ENCODE measurements around the gene MAML1. TPM values are rescaled to one million over a fixed set of nuclear protein-coding genes. Genes with fewer than 3 reads are reported as not detected.

The MAML1 gene
- polyA plus RNA-seq, 1 of the 3 experiments (the other 2 are of a cell fraction) = 8.1 TPM

- H3K27me3 ChIP-seq (ENCODE audit: insufficient read depth) = no peaks in the 10 kb centered on the region
- WGBS (ENCODE audit: low lambda C conversion rate) = 97% methylated on average over 5 of the region's 23 CpGs
- H3K4me1 ChIP-seq (ENCODE audit: control insufficient read depth in 1 of 2, insufficient read depth in 2 of 2, low read depth in 1 of 2, low read length in 1 of 2) = peaks cover 4 to 15% of the 10 kb centered on the region in 2 experiments; a peak in 3 of 4 replicates
- ChIA-PET CTCF (interaction anchor here (3.9 to 8.3 kb wide), 2 partner anchors 9 to 35 kb away, joined by 24 to 67 read pairs; partner anchors contain the start of gene MGAT4B), POLR2A (interaction anchor here (1.9 kb wide), 1 partner anchor 21 kb away, joined by 4 read pairs; no protein-coding TSS in a partner anchor)
- peaks cover 16% of the 10 kb centered on the region for H4K20me1 ChIP-seq (ENCODE audit: insufficient read depth)
- H3K4me3 ChIP-seq (ENCODE audit: low read depth in 2 of 2, low read length in 1 of 2) = no peak overlapping the region
- no peak for DNase-seq
- H2AFZ ChIP-seq (ENCODE audit: low read depth) = no peak overlapping the region
- H3K4me2 ChIP-seq = no peak overlapping the region
- peaks cover 4% of the 10 kb centered on the region for H3F3A ChIP-seq (replicated peaks; ENCODE audit: insufficient read depth)
- TF ChIP-seq, protein P1, sequence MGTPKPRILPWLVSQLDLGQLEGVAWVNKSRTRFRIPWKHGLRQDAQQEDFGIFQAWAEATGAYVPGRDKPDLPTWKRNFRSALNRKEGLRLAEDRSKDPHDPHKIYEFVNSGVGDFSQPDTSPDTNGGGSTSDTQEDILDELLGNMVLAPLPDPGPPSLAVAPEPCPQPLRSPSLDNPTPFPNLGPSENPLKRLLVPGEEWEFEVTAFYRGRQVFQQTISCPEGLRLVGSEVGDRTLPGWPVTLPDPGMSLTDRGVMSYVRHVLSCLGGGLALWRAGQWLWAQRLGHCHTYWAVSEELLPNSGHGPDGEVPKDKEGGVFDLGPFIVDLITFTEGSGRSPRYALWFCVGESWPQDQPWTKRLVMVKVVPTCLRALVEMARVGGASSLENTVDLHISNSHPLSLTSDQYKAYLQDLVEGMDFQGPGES (IDR thresholded peaks at IDR 0.05; ENCODE audit: low read depth, low read length) = no peak
- TF ChIP-seq, protein P2, sequence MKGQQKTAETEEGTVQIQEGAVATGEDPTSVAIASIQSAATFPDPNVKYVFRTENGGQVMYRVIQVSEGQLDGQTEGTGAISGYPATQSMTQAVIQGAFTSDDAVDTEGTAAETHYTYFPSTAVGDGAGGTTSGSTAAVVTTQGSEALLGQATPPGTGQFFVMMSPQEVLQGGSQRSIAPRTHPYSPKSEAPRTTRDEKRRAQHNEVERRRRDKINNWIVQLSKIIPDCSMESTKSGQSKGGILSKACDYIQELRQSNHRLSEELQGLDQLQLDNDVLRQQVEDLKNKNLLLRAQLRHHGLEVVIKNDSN (IDR thresholded peaks at IDR 0.05; ENCODE audit: borderline replicate concordance, low read depth) = no peak
- TF ChIP-seq FOXM1 (IDR thresholded peaks at IDR 0.05; ENCODE audit: low read depth) = no peak
- TF ChIP-seq MXI1 (IDR thresholded peaks at IDR 0.05; ENCODE audit: low read depth, low read length) = no peak
- TF ChIP-seq, protein P3, sequence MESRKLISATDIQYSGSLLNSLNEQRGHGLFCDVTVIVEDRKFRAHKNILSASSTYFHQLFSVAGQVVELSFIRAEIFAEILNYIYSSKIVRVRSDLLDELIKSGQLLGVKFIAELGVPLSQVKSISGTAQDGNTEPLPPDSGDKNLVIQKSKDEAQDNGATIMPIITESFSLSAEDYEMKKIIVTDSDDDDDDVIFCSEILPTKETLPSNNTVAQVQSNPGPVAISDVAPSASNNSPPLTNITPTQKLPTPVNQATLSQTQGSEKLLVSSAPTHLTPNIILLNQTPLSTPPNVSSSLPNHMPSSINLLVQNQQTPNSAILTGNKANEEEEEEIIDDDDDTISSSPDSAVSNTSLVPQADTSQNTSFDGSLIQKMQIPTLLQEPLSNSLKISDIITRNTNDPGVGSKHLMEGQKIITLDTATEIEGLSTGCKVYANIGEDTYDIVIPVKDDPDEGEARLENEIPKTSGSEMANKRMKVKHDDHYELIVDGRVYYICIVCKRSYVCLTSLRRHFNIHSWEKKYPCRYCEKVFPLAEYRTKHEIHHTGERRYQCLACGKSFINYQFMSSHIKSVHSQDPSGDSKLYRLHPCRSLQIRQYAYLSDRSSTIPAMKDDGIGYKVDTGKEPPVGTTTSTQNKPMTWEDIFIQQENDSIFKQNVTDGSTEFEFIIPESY (IDR thresholded peaks at IDR 0.05; ENCODE audit: borderline replicate concordance, low read depth) = no peak
- TF ChIP-seq YY1 (IDR thresholded peaks at IDR 0.05; ENCODE audit: low read depth) = no peak
- TF ChIP-seq GATA2 (CRISPR knock-in tag; IDR thresholded peaks at IDR 0.05) = no peak
- TF ChIP-seq JUND (IDR thresholded peaks at IDR 0.05) = no peak
- TF ChIP-seq, protein P4, sequence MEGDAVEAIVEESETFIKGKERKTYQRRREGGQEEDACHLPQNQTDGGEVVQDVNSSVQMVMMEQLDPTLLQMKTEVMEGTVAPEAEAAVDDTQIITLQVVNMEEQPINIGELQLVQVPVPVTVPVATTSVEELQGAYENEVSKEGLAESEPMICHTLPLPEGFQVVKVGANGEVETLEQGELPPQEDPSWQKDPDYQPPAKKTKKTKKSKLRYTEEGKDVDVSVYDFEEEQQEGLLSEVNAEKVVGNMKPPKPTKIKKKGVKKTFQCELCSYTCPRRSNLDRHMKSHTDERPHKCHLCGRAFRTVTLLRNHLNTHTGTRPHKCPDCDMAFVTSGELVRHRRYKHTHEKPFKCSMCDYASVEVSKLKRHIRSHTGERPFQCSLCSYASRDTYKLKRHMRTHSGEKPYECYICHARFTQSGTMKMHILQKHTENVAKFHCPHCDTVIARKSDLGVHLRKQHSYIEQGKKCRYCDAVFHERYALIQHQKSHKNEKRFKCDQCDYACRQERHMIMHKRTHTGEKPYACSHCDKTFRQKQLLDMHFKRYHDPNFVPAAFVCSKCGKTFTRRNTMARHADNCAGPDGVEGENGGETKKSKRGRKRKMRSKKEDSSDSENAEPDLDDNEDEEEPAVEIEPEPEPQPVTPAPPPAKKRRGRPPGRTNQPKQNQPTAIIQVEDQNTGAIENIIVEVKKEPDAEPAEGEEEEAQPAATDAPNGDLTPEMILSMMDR (IDR thresholded peaks at IDR 0.05) = no peak
- TF ChIP-seq RFX5 (IDR thresholded peaks at IDR 0.05; ENCODE audit: low read length) = no peak
- TF ChIP-seq, protein P5, sequence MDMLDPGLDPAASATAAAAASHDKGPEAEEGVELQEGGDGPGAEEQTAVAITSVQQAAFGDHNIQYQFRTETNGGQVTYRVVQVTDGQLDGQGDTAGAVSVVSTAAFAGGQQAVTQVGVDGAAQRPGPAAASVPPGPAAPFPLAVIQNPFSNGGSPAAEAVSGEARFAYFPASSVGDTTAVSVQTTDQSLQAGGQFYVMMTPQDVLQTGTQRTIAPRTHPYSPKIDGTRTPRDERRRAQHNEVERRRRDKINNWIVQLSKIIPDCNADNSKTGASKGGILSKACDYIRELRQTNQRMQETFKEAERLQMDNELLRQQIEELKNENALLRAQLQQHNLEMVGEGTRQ (IDR thresholded peaks at IDR 0.05; ENCODE audit: borderline replicate concordance, low read depth, low read length) = no peak
- no peak for TF ChIP-seq REST (IDR thresholded peaks at IDR 0.05; ENCODE audit: low read depth, low read length)
- no peak for TF ChIP-seq FOXJ3 (CRISPR knock-in tag; IDR thresholded peaks at IDR 0.05)
- TF ChIP-seq POLR2AphosphoS5 (IDR thresholded peaks at IDR 0.05; ENCODE audit: low read depth, low read length) = no peak
- TF ChIP-seq CHD2 (IDR thresholded peaks at IDR 0.05; ENCODE audit: low read length, partially characterized antibody) = no peak
- no peak for TF ChIP-seq ELF1 (IDR thresholded peaks at IDR 0.05)
- TF ChIP-seq NFIC (IDR thresholded peaks at IDR 0.05; ENCODE audit: borderline replicate concordance) = no peak
- no peak for TF ChIP-seq EP300 (IDR thresholded peaks at IDR 0.05; ENCODE audit: borderline replicate concordance in 1 of 2, low read depth in 1 of 2, low read length in 1 of 2)
- TF ChIP-seq SMC3 (IDR thresholded peaks at IDR 0.05; ENCODE audit: low read depth, low read length) = no peak
- no peak for TF ChIP-seq TEAD4 (IDR thresholded peaks at IDR 0.05; ENCODE audit: borderline replicate concordance, insufficient read depth)
- H3K79me2 ChIP-seq (ENCODE audit: insufficient read depth) = peaks cover 21% of the 10 kb centered on the region; the same call in 1 of the 2 replicates
- no peaks in the 10 kb centered on the region for H3K9me2 ChIP-seq
- H3K36me3 ChIP-seq (replicated peaks in 1 of 2; ENCODE audit: control insufficient read depth in 1 of 2, insufficient read depth in 2 of 2, low read length in 1 of 2) = peaks cover 0 to 49% of the 10 kb centered on the region in 2 experiments
- no peak overlapping the region for H3K27ac ChIP-seq (ENCODE audit: low read depth in 2 of 2, low read length in 1 of 2)
- no peak overlapping the region for H3K9ac ChIP-seq
- H3K9me3 ChIP-seq = no peaks in the 10 kb centered on the region
Measured at GRCh38 chr5:179798144-179798770, 65.6 kb downstream of the MAML1 start.

Measured in SK-N-SH (cell line).